Measurements from ENCODE around the gene NR0B1.

The NR0B1 gene

GRCh38 chrX:30270639-30271038 lies 38.6 kb downstream of the NR0B1 start:
- no peak for DNase-seq

- no peak for DNase-seq
These were observed 46.4 kb downstream of the NR0B1 start for GRCh38 chrX:30262763-30263162.

- DNase-seq = no peak
These were observed 48.2 kb downstream of the NR0B1 start for GRCh38 chrX:30261012-30261411.

- DNase-seq = no peak
These were observed 49.3 kb downstream of the NR0B1 start for GRCh38 chrX:30259927-30260326.

Measured in stimulated activated naive CD4-positive, alpha-beta T cell treated with Interleukin-2 at 50 U/mL for 16 hours (primary cell).